CD14-positive monocyte (primary cell): ENCODE measurements around the gene CAMK4. TPM values are rescaled to one million over a fixed set of nuclear protein-coding genes. Genes with fewer than 3 reads are reported as not detected.
A peak's percentile ranks its signal among the peaks of the same experiment; 100 is the strongest.

ENCODE experiments used
- DNase-seq, 3 donors: peaks; one replicate each; pipeline ENCODE4 v3.0.0-alpha.2; 2011 to 2022
- H2AFZ ChIP-seq: 2 replicates; pipeline ENCODE4 v1.6.0; 2012; ENCODE audit warnings: mild to moderate bottlenecking, low read depth, low read length, inconsistent platforms; ENCODE audit not compliant: insufficient read depth, poor library complexity, severe bottlenecking
- H3K27ac ChIP-seq, 2 donors: 1 replicate in 1 of 2; 2 replicates in 1 of 2; pipeline ENCODE4 v1.5.1; 2012 to 2013; ENCODE audit warnings: low read length in 2 of 2, control low read depth in 1 of 2, inconsistent platforms in 1 of 2, low read depth in 1 of 2, mild to moderate bottlenecking in 1 of 2
- H3K27me3 ChIP-seq, 2 donors: one replicate each; pipeline versions ENCODE4 v1.6.0 to v1.6.1; 2011 to 2013; ENCODE audit warnings: low read length in 2 of 2; ENCODE audit not compliant: control insufficient read depth in 2 of 2, insufficient read depth in 2 of 2
- H3K36me3 ChIP-seq, 2 donors: replicated peaks in 1 of 2; 1 replicate in 1 of 2; 2 replicates in 1 of 2; pipeline versions ENCODE4 v1.5.1 to v1.6.1; 2012 to 2013; ENCODE audit warnings: low read length in 2 of 2, control low read depth in 1 of 2, inconsistent platforms in 1 of 2, mild to moderate bottlenecking in 1 of 2; ENCODE audit not compliant: insufficient read depth in 2 of 2, control insufficient read depth in 1 of 2
- H3K4me1 ChIP-seq, 2 donors: 1 replicate in 1 of 2; 2 replicates in 1 of 2; pipeline versions ENCODE4 v1.5.1 to v1.6.1; 2012 to 2013; ENCODE audit warnings: low read length in 2 of 2, control low read depth in 1 of 2, inconsistent platforms in 1 of 2, mild to moderate bottlenecking in 1 of 2, moderate library complexity in 1 of 2; ENCODE audit not compliant: insufficient read depth in 2 of 2, control insufficient read depth in 1 of 2
- H3K4me2 ChIP-seq: replicated peaks from 2 replicates; pipeline ENCODE3; 2012; ENCODE audit warnings: low read length, moderate library complexity, mild to moderate bottlenecking; ENCODE audit not compliant: poor library complexity, severe bottlenecking; ENCODE audit errors: extremely low read depth
- H3K4me3 ChIP-seq, 3 experiments: fragments of 200-600 bp in 1 of 3; sonication (generic) in 1 of 3; replicated peaks in 1 of 3; 1 replicate in 2 of 3; 2 replicates in 1 of 3; pipeline ENCODE4 v1.5.1; 2011 to 2013; ENCODE audit warnings: low read length in 3 of 3, mild to moderate bottlenecking in 3 of 3, control low read depth in 2 of 3, low read depth in 2 of 3, inconsistent platforms in 1 of 3, moderate library complexity in 1 of 3
- H3K79me2 ChIP-seq: 2 replicates; pipeline ENCODE4 v1.6.0; 2012; ENCODE audit warnings: mild to moderate bottlenecking, control low read depth, inconsistent platforms, low read length, moderate library complexity; ENCODE audit not compliant: insufficient read depth
- H3K9ac ChIP-seq: 2 replicates; pipeline ENCODE4 v1.6.0; 2017; ENCODE audit warnings: low read length, mild to moderate bottlenecking; ENCODE audit not compliant: insufficient read depth, poor library complexity, severe bottlenecking
- H3K9me3 ChIP-seq, 2 donors: replicated peaks in 1 of 2; 1 replicate in 1 of 2; 2 replicates in 1 of 2; pipeline versions ENCODE4 v1.5.1 to v1.6.1; 2012 to 2013; ENCODE audit warnings: low read length in 2 of 2, control low read depth in 1 of 2; ENCODE audit not compliant: control insufficient read depth in 1 of 2, insufficient read depth in 1 of 2
- H4K20me1 ChIP-seq: 2 replicates; pipeline ENCODE4 v1.6.0; 2012; ENCODE audit warnings: mild to moderate bottlenecking, low read length, control low read depth, moderate library complexity; ENCODE audit not compliant: insufficient read depth
- H3K27ac Mint-ChIP-seq, 7 donors: one replicate each; pipeline ENCODE4 v1.8.0; 2020; ENCODE audit warnings: mild to moderate bottlenecking in 7 of 7, mixed read lengths in 7 of 7, moderate library complexity in 6 of 7, inconsistent platforms in 2 of 7
- H3K27me3 Mint-ChIP-seq, 3 donors: one replicate each; pipeline ENCODE4 v1.8.0; 2021 to 2022; ENCODE audit warnings: low read depth in 3 of 3, mild to moderate bottlenecking in 3 of 3, mixed read lengths in 3 of 3, moderate library complexity in 3 of 3, inconsistent platforms in 1 of 3
- H3K36me3 Mint-ChIP-seq, 2 donors: one replicate each; pipeline ENCODE4 v1.8.0; 2020; ENCODE audit warnings: mixed read lengths in 2 of 2, inconsistent platforms in 1 of 2, mild to moderate bottlenecking in 1 of 2
- H3K4me1 Mint-ChIP-seq: one replicate; pipeline ENCODE4 v1.8.0; 2020; ENCODE audit warnings: mild to moderate bottlenecking, mixed read lengths
- H3K4me3 Mint-ChIP-seq, 2 donors: one replicate each; pipeline ENCODE4 v1.8.0; 2020; ENCODE audit warnings: mild to moderate bottlenecking in 2 of 2, mixed read lengths in 2 of 2, moderate library complexity in 1 of 2
- H3K9me3 Mint-ChIP-seq, 7 donors: one replicate each; pipeline ENCODE4 v1.8.0; 2020 to 2022; ENCODE audit warnings: mixed read lengths in 7 of 7, mild to moderate bottlenecking in 6 of 7, moderate library complexity in 6 of 7, inconsistent platforms in 2 of 7
- WGBS: methylation state at CpG from one replicate; pipeline ENCODE4 v1.1.5; 2013; ENCODE audit warnings: missing lambda C conversion rate; ENCODE audit not compliant: insufficient coverage; 5-methylcytosine and 5-hydroxymethylcytosine counted together
- intact Hi-C, 2 donors: fragments of 100-400 bp; cut with micrococcal nuclease; formaldehyde crosslinking; loops; one replicate each; pipeline versions ENCODE4 v1.15.0 to v1.15.1; 2023
- polyA plus RNA-seq, 3 donors: library from polyadenylated mRNA; depleted of rRNA in 1 of 3; unstranded in 2 of 3; stranded (reverse) in 1 of 3; fragments of 300-500 nt in 2 of 3; fragments of >200 nt in 1 of 3; fragmentation: Illumina TruSeq in 2 of 3; gene quantifications; 1 replicate in 2 of 3; 2 replicates in 1 of 3; pipeline ENCODE4 v1.2.3, GENCODE V29; 2012 to 2021
- TF ChIP-seq, protein P1 (sequence below): fragments of 200-600 bp; IDR thresholded peaks from one replicate; pipeline ENCODE4 v1.8.0; 2022; ENCODE audit warnings: antibody characterized with exemption, mild to moderate bottlenecking

Gene CAMK4
- polyA plus RNA-seq, 3 donors, result 0.24 to 0.28 TPM; not detected in 1

DNA sequence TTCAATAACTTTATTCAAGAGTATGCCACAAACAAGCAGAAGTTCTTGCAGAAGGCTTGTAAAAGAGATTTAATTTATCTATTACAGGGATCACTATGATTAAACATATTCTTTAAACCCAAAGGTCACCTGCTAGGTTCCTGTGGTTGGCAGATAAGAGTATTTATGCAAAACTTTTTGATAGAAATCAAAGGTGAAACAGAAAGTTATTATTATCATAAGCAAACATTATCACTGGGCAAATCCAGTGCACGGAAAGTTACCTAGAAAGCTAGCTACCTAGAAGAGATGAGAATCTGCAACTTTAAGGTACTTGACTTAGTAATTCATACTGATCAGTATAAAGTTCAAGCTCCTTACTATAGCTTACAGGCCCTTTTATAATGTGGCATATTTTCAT, 284.9 kb downstream of the CAMK4 start:
- H3K27me3 ChIP-seq, result no peaks in the 10 kb centered on the region
- H3K36me3 ChIP-seq, result peaks cover 7 to 12% of the 10 kb centered on the region in 2 donors
- no peak overlapping the region for H3K4me3 Mint-ChIP-seq
- H3K27ac Mint-ChIP-seq, result no peak overlapping the region
- H3K4me1 ChIP-seq, result peaks cover 19 to 22% of the 10 kb centered on the region in 2 donors
- peaks cover 12 to 14% of the 10 kb centered on the region in 2 donors for H3K36me3 Mint-ChIP-seq
- DNase-seq, result no peak
- no peak overlapping the region for H3K4me3 ChIP-seq
- no peak overlapping the region for H3K27ac ChIP-seq
- no peaks in the 10 kb centered on the region for H3K9me3 Mint-ChIP-seq
- peaks cover 0 to 2% (median 1%) of the 10 kb centered on the region in 3 donors for H3K27me3 Mint-ChIP-seq
- no peak overlapping the region for H3K4me2 ChIP-seq
- no peak overlapping the region for H2AFZ ChIP-seq
- no peaks in the 10 kb centered on the region for H4K20me1 ChIP-seq
- no CpG with 5 or more reads among the region's 1 CpG for WGBS
- H3K9ac ChIP-seq, result no peak overlapping the region
- intact Hi-C loops, result no loop called here
- peaks cover 22% of the 10 kb centered on the region for H3K79me2 ChIP-seq
- TF ChIP-seq, protein P1, sequence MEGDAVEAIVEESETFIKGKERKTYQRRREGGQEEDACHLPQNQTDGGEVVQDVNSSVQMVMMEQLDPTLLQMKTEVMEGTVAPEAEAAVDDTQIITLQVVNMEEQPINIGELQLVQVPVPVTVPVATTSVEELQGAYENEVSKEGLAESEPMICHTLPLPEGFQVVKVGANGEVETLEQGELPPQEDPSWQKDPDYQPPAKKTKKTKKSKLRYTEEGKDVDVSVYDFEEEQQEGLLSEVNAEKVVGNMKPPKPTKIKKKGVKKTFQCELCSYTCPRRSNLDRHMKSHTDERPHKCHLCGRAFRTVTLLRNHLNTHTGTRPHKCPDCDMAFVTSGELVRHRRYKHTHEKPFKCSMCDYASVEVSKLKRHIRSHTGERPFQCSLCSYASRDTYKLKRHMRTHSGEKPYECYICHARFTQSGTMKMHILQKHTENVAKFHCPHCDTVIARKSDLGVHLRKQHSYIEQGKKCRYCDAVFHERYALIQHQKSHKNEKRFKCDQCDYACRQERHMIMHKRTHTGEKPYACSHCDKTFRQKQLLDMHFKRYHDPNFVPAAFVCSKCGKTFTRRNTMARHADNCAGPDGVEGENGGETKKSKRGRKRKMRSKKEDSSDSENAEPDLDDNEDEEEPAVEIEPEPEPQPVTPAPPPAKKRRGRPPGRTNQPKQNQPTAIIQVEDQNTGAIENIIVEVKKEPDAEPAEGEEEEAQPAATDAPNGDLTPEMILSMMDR, result no peak
- peaks cover 28% of the 10 kb centered on the region for H3K4me1 Mint-ChIP-seq
- no peaks in the 10 kb centered on the region for H3K9me3 ChIP-seq

DNA sequence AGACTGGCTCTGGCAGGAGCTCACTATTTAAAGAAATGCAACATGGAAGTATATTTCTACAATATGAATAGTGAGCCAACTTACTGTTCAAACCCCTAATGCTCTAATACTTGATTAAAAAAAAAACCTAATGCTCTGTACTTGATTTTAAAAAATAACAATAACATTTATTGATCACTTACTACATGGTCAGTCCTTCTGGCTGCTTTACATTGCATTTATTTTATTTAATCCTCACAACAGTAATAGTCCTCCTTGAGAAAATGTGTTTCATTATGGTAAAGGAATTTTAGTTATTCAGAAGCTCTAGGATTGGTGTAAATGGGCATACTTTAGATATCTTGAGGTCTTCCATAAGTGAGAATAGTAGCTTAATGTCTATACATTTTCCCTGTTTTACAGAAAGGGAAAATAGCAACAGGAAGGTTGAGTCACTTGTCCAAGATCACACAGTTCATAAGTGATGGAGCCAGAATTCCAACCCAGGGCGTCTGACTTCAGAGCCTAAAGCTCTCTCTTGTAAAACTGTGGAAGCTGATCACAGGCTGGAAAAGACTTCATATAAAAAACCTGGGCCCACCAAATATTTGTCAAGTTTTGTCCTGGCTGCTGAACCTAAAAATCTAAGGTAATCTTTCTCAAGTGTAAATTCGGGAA, 287.1 kb downstream of the CAMK4 start:
- peaks cover 28% of the 10 kb centered on the region for H3K4me1 Mint-ChIP-seq
- peak overlapping the region in 4 of 7 donors; percentile 89 to 97 (median 94) for H3K27ac Mint-ChIP-seq
- Histone ChIP-seq H2AFZ (peak overlapping the region; percentile 85), H3K4me3 (peak overlapping the region; percentile 71 to 91 (median 89)), H3K4me2 (peak overlapping the region; percentile 75), H3K4me1 (peaks cover 19 to 22% of the 10 kb centered on the region in 2 donors), H3K9ac (peak overlapping the region; percentile 85), H4K20me1 (no peaks in the 10 kb centered on the region), H3K27ac (peak overlapping the region in 1 of 2 donors; percentile 81), H3K9me3 (no peaks in the 10 kb centered on the region), H3K27me3 (no peaks in the 10 kb centered on the region), H3K79me2 (peaks cover 22% of the 10 kb centered on the region), H3K36me3 (no peaks in the 10 kb centered on the region)
- intact Hi-C loops, result no loop called here
- peaks cover 0 to 2% of the 10 kb centered on the region in 2 donors for H3K36me3 Mint-ChIP-seq
- no peaks in the 10 kb centered on the region for H3K9me3 Mint-ChIP-seq
- peak overlapping the region; percentile 97 to 98 for H3K4me3 Mint-ChIP-seq
- TF ChIP-seq, protein P1, result no peak
- H3K27me3 Mint-ChIP-seq, result peaks cover 0 to 2% (median 1%) of the 10 kb centered on the region in 3 donors
- WGBS, result 0% methylated on average over 1 of the region's 2 CpGs
- peak in 1 of 3 donors; percentile 29 for DNase-seq
